HG03469 (cell line): ENCODE results near the gene GLYATL1.

Source experiments
- ATAC-seq: cut with Tn5 transposase; IDR thresholded peaks from one replicate; pipeline ENCODE4 v1.9.1; 2021; ENCODE audit warnings: mild to moderate bottlenecking, moderate library complexity, moderate number of reproducible peaks; ENCODE audit not compliant: unreplicated experiment

Gene GLYATL1

DNA sequence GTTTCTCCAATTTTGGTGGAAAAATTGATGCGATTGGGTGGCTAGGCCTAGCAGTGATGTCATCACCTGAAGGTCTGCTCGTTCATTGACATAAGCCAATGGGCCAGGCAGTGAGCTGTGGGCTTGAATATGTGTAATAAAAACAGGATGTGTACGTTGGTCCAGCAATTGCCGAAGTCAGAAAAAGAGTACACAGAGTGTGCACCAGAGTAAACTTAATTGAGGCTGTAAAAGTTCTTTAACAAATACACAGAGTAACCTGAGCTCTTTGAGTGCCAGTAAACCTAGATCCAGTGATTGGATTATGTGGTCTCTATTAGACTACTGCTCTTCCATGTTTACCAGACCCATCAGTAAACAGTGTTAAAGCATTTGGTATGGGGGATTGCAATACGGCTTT is 13.0 kb upstream of the GLYATL1 start:
- no peak for ATAC-seq

DNA sequence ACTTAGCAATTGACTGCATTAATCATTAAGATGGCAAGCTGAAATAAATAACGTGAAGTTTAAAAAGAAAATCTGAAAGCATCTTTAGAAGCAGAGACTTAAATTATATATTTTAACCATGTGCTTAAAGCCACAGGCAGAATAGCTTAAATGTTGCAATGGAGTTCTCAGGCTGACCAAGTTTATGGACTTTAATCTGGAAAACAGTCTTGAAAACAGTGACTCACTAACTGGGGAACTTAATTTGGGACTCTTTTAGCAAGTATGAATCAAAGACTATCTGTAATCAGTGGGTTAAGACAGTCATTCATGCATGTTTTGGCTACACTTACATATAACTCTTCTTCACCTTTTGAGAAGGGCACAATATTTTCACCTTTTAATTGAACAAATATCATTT is 12.6 kb upstream of the GLYATL1 start:
- ATAC-seq: no peak

- no peak for ATAC-seq
These were observed 11.7 kb upstream of the GLYATL1 start for GRCh38 chr11:58927393-58928106.

GRCh38 chr11:58928107-58928499 is 11.2 kb upstream of the GLYATL1 start:
- ATAC-seq: no peak

GRCh38 chr11:58928691-58929090 is 10.6 kb upstream of the GLYATL1 start:
- no peak for ATAC-seq

GRCh38 chr11:58930926-58931325 is 8.4 kb upstream of the GLYATL1 start:
- no peak for ATAC-seq

DNA sequence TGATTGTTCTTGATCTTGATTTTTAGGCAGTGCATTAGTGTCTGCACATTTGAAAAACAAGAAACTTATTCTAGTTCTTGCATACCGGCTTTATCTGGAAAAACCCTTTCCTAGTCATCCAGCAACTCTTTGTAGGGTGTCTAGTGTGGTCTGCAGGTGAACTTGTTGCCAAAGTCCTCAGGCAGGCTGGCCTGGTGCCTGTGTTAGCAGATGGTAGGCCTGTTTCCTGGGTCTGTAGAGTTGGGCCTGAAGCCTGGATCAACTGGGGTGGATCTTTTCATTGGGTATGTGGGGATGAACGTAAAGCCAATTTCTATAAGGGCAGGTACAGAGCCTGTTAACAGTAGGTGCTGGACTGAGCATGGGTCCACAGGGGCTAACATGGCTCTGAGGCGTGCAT is 5.6 kb upstream of the GLYATL1 start:
- no peak for ATAC-seq

- no peak for ATAC-seq
These were observed 4.3 kb upstream of the GLYATL1 start for GRCh38 chr11:58934945-58935513.

DNA sequence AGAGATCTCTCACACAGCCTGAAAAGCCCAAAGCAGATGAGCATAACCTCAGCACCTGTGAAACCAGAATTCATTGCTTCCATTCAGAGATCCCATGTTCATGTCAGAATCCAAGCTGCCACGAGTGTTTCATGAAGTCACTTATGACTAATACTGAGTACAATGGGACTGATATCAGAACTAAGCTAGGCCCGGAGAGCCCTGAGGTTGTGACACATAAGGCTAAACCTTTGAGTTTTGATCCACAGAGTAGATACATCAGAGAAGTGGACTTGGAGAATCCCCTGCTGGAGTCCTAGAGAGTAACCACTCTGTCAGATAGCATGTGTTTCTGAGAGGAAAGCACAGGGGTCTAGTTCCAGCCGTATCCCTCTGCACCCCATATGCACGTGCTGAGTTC is 890 bp upstream of the GLYATL1 start:
- no peak for ATAC-seq

DNA sequence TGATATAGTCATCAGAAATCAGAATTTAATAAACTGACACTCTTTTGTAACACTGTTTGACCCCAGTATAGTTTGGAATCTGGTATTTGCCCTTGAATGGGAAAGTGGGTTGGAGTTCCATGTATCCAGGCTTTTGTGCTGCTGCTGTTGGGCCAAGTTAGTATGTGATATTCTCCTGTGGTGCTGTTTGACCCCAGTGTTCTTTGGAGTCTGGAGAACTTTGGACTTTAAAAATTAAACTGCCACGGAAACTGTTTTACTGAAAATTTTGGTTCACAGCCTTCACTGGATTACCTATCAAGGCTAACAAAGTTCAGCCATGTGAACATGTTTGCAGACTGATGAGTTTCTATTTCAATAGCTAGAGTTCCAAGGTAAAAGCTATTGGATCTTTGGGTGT is 740 bp downstream of the GLYATL1 start:
- no peak for ATAC-seq

GRCh38 chr11:58941838-58942237 is 2.5 kb downstream of the GLYATL1 start:
- no peak for ATAC-seq

DNA sequence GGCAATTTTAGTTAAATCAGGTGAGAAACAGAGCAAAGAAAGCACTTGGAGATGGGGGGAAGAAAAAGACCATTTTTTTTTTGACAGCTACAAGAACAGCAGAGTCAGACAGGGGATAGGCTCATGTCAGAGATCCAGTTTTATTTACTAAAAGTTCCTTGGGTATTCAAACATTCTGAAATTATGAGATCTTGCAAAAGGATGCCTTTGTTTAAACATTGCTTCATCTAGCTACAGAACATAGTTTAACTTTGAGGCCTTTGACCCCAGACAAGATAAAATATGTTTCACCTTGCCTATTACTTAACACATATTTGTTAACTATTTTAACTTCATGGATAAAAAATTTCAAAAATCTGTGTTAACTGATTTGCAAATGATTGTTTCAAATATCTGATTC is 6.4 kb downstream of the GLYATL1 start:
- no peak for ATAC-seq

DNA sequence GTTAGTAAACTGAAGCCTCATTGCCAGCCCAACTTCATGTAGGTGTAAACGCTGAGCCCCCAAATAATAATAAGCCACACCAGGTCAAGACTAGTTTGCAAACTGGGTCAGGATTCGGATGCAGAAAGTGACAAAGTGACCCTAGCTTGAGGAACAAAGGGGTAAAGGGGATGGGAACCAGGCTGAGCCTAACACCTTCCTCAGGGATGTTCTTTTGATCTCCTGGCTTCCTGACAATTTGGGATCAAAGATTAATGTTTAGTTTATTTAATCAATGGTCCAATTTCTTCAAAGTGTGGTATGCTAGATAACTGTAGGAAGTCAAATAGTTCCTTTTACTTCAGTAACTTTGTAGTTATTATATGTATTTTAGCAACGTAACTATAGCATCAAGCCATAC is 9.9 kb downstream of the GLYATL1 start:
- no peak for ATAC-seq

DNA sequence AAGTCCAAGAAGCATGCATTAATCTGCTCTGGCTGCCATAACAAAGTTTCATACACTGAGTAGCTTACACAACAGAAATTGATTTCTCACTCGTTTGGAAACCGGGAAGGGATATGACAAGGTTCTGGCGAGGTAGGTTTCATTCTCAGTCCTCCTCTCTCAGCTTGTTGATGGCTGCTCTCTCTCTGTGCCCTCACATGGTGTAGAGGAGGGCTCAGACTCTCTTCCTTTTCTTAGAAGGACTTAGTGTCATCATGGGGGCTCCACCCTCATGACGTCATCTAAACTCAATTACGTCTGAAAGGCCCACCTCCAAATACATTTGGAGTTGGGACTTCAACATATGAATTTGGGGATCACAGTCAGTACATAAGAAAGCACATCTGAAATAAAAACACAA is 18.6 kb downstream of the GLYATL1 start:
- ATAC-seq: no peak

DNA sequence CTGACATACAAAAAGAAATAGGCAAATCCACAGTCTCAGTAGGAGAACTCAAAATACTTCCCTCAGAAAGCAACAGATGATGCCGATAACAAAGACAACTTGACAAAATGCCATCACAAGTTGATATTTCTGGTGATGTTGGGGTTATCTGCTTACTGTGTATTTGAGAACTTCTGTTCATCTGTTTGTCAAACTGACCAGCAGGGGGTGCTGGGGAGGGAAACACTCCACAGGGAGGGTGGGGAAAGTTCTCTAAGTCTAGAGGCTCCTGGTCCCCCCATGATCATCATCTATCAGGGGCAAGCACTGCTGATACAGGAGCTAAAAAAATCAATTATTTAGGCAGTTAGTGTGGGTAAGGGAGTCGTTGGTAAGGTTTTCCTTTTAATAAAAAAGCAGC is 19.2 kb downstream of the GLYATL1 start:
- ATAC-seq: no peak

GRCh38 chr11:58963551-58964104 is 24.3 kb downstream of the GLYATL1 start:
- no peak for ATAC-seq

GRCh38 chr11:58965246-58965985 is 26.1 kb downstream of the GLYATL1 start:
- ATAC-seq: no peak

- ATAC-seq: no peak
These were observed 29.0 kb downstream of the GLYATL1 start for GRCh38 chr11:58968251-58968711.

DNA sequence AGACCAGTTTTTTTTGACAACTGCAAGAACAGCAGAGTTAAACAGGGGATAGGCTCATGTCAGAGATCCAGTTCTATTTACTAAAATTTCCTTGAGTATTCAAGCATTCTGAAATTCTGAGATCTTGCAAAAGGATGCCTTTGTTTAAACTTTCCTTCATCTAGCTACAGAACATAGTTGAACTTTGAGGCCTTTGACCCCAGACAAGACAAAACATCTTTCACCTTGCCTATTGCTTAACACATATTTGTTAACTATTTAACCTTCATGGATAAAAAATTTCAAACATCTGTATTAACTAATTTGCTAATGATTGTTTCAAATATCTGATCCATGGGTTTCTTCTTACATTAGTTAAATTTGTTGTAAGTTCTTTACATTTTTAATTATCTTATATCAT is 38.2 kb downstream of the GLYATL1 start:
- no peak for ATAC-seq

DNA sequence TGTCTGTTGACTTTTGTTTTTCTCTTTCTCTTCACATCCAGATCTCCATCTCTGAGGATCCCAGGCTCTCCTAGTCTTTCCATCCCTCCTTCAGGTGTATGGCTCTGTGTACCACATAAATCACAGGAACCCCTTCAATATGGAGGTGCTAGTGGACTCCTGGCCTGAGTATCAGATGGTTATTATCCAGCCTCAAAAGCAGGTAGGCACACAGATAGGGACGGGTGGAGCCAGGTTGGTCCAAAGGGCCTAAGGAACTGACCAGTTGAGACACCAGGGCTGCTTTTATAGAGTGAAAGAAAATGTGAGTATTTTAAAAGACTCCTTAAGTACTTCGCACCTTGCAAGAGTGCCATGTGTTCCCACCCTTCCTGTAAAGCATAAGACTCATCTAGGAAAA is 39.9 kb downstream of the GLYATL1 start:
- ATAC-seq: no peak

- ATAC-seq: no peak
These were observed 41.0 kb downstream of the GLYATL1 start for GRCh38 chr11:58980159-58980843.
